DOHH2 (cell line): ENCODE data around the gene SNX7.

Source experiments
- H3F3A ChIP-seq: fragments of 200-600 bp; sonication (generic), shearing (Covaris generic); 2 replicates; pipeline ENCODE4 v1.6.0; 2016; ENCODE audit warnings: antibody characterized with exemption, mild to moderate bottlenecking; ENCODE audit not compliant: control insufficient read depth, insufficient read depth
- H3K27ac ChIP-seq: fragments of 200-600 bp; sonication (generic); 2 replicates; pipeline ENCODE4 v1.5.1; 2014; ENCODE audit warnings: low read depth, mild to moderate bottlenecking, low read length, moderate library complexity
- H3K27me3 ChIP-seq: fragments of 200-600 bp; sonication (generic); 2 replicates; pipeline ENCODE4 v1.6.1; 2014; ENCODE audit warnings: mild to moderate bottlenecking, low read length, mixed read lengths; ENCODE audit not compliant: control insufficient read depth
- H3K36me3 ChIP-seq: fragments of 200-600 bp; sonication (generic); 2 replicates; pipeline ENCODE4 v1.6.1; 2014; ENCODE audit warnings: mild to moderate bottlenecking, low read length, moderate library complexity, mixed read lengths; ENCODE audit not compliant: control insufficient read depth
- H3K4me1 ChIP-seq: fragments of 200-600 bp; sonication (generic); 2 replicates; pipeline ENCODE4 v1.6.1; 2014; ENCODE audit warnings: mild to moderate bottlenecking, low read length, mixed read lengths; ENCODE audit not compliant: control insufficient read depth
- H3K4me2 ChIP-seq: fragments of 200-600 bp; sonication (generic); 2 replicates; pipeline ENCODE4 v1.6.0; 2014; ENCODE audit warnings: mild to moderate bottlenecking, low read length, moderate library complexity
- H3K4me3 ChIP-seq: fragments of 200-600 bp; sonication (generic); 2 replicates; pipeline ENCODE4 v1.5.1; 2014; ENCODE audit warnings: mild to moderate bottlenecking, low read length, mixed read lengths
- H3K79me2 ChIP-seq: fragments of 200-600 bp; sonication (generic); 2 replicates; pipeline ENCODE4 v1.6.1; 2014; ENCODE audit warnings: mild to moderate bottlenecking, low read length, mixed read lengths; ENCODE audit not compliant: control insufficient read depth
- H3K9me2 ChIP-seq: fragments of 200-600 bp; sonication (generic); replicated peaks from 2 replicates; pipeline ENCODE4 v1.6.1; 2014; ENCODE audit warnings: mild to moderate bottlenecking, low read length, mixed read lengths; ENCODE audit not compliant: control insufficient read depth
- H3K9me3 ChIP-seq: fragments of 200-600 bp; sonication (generic); 2 replicates; pipeline ENCODE4 v1.6.1; 2014; ENCODE audit warnings: antibody characterized with exemption, low read length, mixed read lengths; ENCODE audit not compliant: control insufficient read depth, insufficient read depth
- H4K20me1 ChIP-seq: fragments of 200-600 bp; sonication (generic); 2 replicates; pipeline ENCODE4 v1.6.0; 2014; ENCODE audit warnings: low read depth, mild to moderate bottlenecking, antibody characterized with exemption, low read length, moderate library complexity; ENCODE audit not compliant: control insufficient read depth, insufficient read depth
- CTCF ChIP-seq: fragments of 200-600 bp; sonication (generic); IDR thresholded peaks from one replicate; pipeline ENCODE4 v1.5.1; 2014; ENCODE audit warnings: antibody characterized with exemption, mild to moderate bottlenecking, low read depth, low read length; ENCODE audit not compliant: poor library complexity, severe bottlenecking
- EZH2phosphoT487 ChIP-seq: fragments of 200-600 bp; sonication (generic); IDR thresholded peaks from 2 replicates; pipeline ENCODE4 v1.6.1; 2017; ENCODE audit warnings: borderline replicate concordance, mild to moderate bottlenecking, antibody characterized with exemption, low read length, moderate library complexity, mixed read lengths

SNX7 gene

GRCh38 chr1:98723574-98723973 lies 62.1 kb downstream of the SNX7 start:
- Histone ChIP-seq H3F3A (no peaks in the 10 kb centered on the region), H4K20me1 (no peaks in the 10 kb centered on the region), H3K27me3 (no peaks in the 10 kb centered on the region), H3K79me2 (no peaks in the 10 kb centered on the region), H3K4me1 (no peaks in the 10 kb centered on the region), H3K4me3 (no peak overlapping the region), H3K9me3 (no peaks in the 10 kb centered on the region), H3K9me2 (no peaks in the 10 kb centered on the region), H3K36me3 (no peaks in the 10 kb centered on the region), H3K4me2 (no peak overlapping the region), H3K27ac (no peak overlapping the region)
- TF ChIP-seq CTCF (no peak), EZH2phosphoT487 (no peak)

- H4K20me1 ChIP-seq, result no peaks in the 10 kb centered on the region
- H3K4me1 ChIP-seq, result no peaks in the 10 kb centered on the region
- H3K27me3 ChIP-seq, result no peaks in the 10 kb centered on the region
- H3K9me3 ChIP-seq, result no peaks in the 10 kb centered on the region
- no peaks in the 10 kb centered on the region for H3K9me2 ChIP-seq
- H3F3A ChIP-seq, result no peaks in the 10 kb centered on the region
- no peak overlapping the region for H3K27ac ChIP-seq
- no peak overlapping the region for H3K4me3 ChIP-seq
- no peaks in the 10 kb centered on the region for H3K36me3 ChIP-seq
- TF ChIP-seq CTCF (no peak), EZH2phosphoT487 (no peak)
- no peaks in the 10 kb centered on the region for H3K79me2 ChIP-seq
- no peak overlapping the region for H3K4me2 ChIP-seq
Observed at GRCh38 chr1:98732985-98733781, 71.7 kb downstream of the SNX7 start.

GRCh38 chr1:98733782-98734112 lies 72.2 kb downstream of the SNX7 start:
- no peaks in the 10 kb centered on the region for H3K9me3 ChIP-seq
- no peak overlapping the region for H3K4me2 ChIP-seq
- H3K36me3 ChIP-seq, result no peaks in the 10 kb centered on the region
- TF ChIP-seq CTCF, result no peak
- no peak for TF ChIP-seq EZH2phosphoT487
- H4K20me1 ChIP-seq, result no peaks in the 10 kb centered on the region
- H3K27me3 ChIP-seq, result no peaks in the 10 kb centered on the region
- H3K4me3 ChIP-seq, result no peak overlapping the region
- no peaks in the 10 kb centered on the region for H3K4me1 ChIP-seq
- no peak overlapping the region for H3K27ac ChIP-seq
- H3K9me2 ChIP-seq, result no peaks in the 10 kb centered on the region
- H3K79me2 ChIP-seq, result no peaks in the 10 kb centered on the region
- H3F3A ChIP-seq, result no peaks in the 10 kb centered on the region

- Histone ChIP-seq H3K4me3 (no peak overlapping the region), H3K27ac (no peak overlapping the region), H3K9me3 (no peaks in the 10 kb centered on the region), H3K27me3 (no peaks in the 10 kb centered on the region), H3F3A (no peaks in the 10 kb centered on the region), H4K20me1 (no peaks in the 10 kb centered on the region), H3K4me1 (no peaks in the 10 kb centered on the region), H3K9me2 (no peaks in the 10 kb centered on the region), H3K4me2 (no peak overlapping the region), H3K36me3 (no peaks in the 10 kb centered on the region), H3K79me2 (no peaks in the 10 kb centered on the region)
- no peak for TF ChIP-seq EZH2phosphoT487
- TF ChIP-seq CTCF, result no peak
Observed at GRCh38 chr1:98735756-98736155, 74.2 kb downstream of the SNX7 start.
